ENCODE data around the gene FAM186B. TPM values are rescaled to one million over a fixed set of nuclear protein-coding genes. Genes with fewer than 3 reads are reported as not detected.

FAM186B gene
- total RNA-seq, 1 experiment from 2014 or later: 0.46 TPM

- peaks cover 2% of the 10 kb centered on the region; the same call in 1 of the 2 replicates for H3K4me1 ChIP-seq (ENCODE audit: insufficient read depth, low read length)
- H2BK12ac ChIP-seq (ENCODE audit: insufficient read length, low read depth, low read length): no peak overlapping the region
- no peaks in the 10 kb centered on the region for H4K20me1 ChIP-seq (ENCODE audit: control insufficient read depth, insufficient read depth, insufficient read length)
- H4K5ac ChIP-seq (ENCODE audit: insufficient read length, low read depth, low read length): no peak overlapping the region
- no peaks in the 10 kb centered on the region for H3K79me1 ChIP-seq (ENCODE audit: insufficient read depth, low read depth, low read length, poor library complexity, severe bottlenecking)
- H3K9me3 Mint-ChIP-seq: no peaks in the 10 kb centered on the region; a peak in 1 of 5 replicates
- H3K9me3 ChIP-seq (ENCODE audit: control insufficient read depth, low read depth, low read length): no peaks in the 10 kb centered on the region
- no peak overlapping the region for H3K23ac ChIP-seq (ENCODE audit: insufficient read length, low read depth, low read length)
- no peak overlapping the region for H2AFZ ChIP-seq (ENCODE audit: low read length)
- H3K4me3 Mint-ChIP-seq: no peak overlapping the region
- no peak overlapping the region for H3K27ac Mint-ChIP-seq
- H3K14ac ChIP-seq (ENCODE audit: insufficient read depth, low read length): no peak overlapping the region
- H3K4me1 Mint-ChIP-seq: peaks cover 26 to 34% of the 10 kb centered on the region in 2 experiments
- no peak overlapping the region for H2BK15ac ChIP-seq (ENCODE audit: low read depth, low read length)
- no peak overlapping the region for H3K27ac ChIP-seq (ENCODE audit: insufficient read length, low read depth, low read length)
- H3K56ac ChIP-seq (ENCODE audit: insufficient read length, low read depth, low read length): no peak overlapping the region
- H2BK5ac ChIP-seq (ENCODE audit: insufficient read length, low read length): no peak overlapping the region
- H2AK5ac ChIP-seq (ENCODE audit: insufficient read length, low read length): no peak overlapping the region
- no peak overlapping the region for H4K8ac ChIP-seq (replicated peaks; ENCODE audit: insufficient read length, low read depth, low read length)
- no peaks in the 10 kb centered on the region for H3K36me3 Mint-ChIP-seq (ENCODE audit: insufficient read depth in 1 of 3, low read depth in 3 of 3)
- no peak overlapping the region for H3K18ac ChIP-seq (ENCODE audit: insufficient read length, low read depth, low read length)
- H2BK120ac ChIP-seq (ENCODE audit: low read depth, low read length, poor library complexity, severe bottlenecking): no peak overlapping the region
- no peaks in the 10 kb centered on the region; the same call in 1 of the 2 replicates for H3K79me2 ChIP-seq (ENCODE audit: insufficient read depth, low read length)
- H2BK20ac ChIP-seq (ENCODE audit: low read depth, low read length, poor library complexity, severe bottlenecking): no peak overlapping the region
- H4K91ac ChIP-seq (ENCODE audit: insufficient read length, low read depth, low read length): no peak overlapping the region
- no peak overlapping the region for H3K9ac ChIP-seq (ENCODE audit: extremely low read depth, insufficient read length, low read length)
- no peak overlapping the region for H3K4ac ChIP-seq (ENCODE audit: low read depth, low read length)
- no peak overlapping the region for H3T11ph ChIP-seq (ENCODE audit: low read length)
- no peak for DNase-seq
- H3K4me2 ChIP-seq (ENCODE audit: insufficient read depth, insufficient read length, low read length): no peak overlapping the region
- peaks cover 15% of the 10 kb centered on the region for H3K27me3 Mint-ChIP-seq (ENCODE audit: low read depth)
- no CpG with 5 or more reads among the region's 1 CpG for WGBS (ENCODE audit: extremely low coverage, insufficient read length, low lambda C conversion rate)
- no peaks in the 10 kb centered on the region for H3K27me3 ChIP-seq (ENCODE audit: insufficient read depth, low read length)
- TF ChIP-seq CTCF (conservative IDR thresholded peaks at IDR 0.05): no peak
- peaks cover 6% of the 10 kb centered on the region for H3K23me2 ChIP-seq (ENCODE audit: insufficient read length, low read depth, low read length, poor library complexity, severe bottlenecking)
Observed at GRCh38 chr12:49618576-49618975, 13.1 kb upstream of the FAM186B start.
